ENCODE measurements around the gene HIP1.

DNA sequence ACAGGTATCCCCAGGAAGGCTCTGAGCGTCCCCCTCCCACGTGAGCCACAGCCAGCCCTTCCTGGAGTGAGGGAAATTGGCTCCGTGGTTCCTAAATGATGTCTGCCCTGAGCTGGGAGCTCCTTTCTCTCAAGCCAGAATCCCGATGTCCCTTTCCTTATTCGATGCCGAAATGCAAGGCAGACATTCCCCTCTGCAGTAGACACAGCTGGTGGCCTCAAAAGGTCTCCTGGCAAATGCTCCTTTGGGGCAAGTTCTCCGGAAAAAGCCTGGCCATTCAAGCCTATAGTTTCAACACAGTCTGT is 98.9 kb downstream of the HIP1 start:
- TF ChIP-seq CTCF (IDR thresholded peaks at IDR 0.05) (no peak), POLR2A (IDR thresholded peaks at IDR 0.05) (no peak), POLR2AphosphoS5 (IDR thresholded peaks at IDR 0.05) (no peak), EP300 (IDR thresholded peaks at IDR 0.05) (no peak)

Data from sigmoid colon (tissue), 4 donors.